SK-N-SH (cell line): ENCODE results near the gene ASB8.

Experiments used
- CTCF ChIP-seq: fragments of 200-600 bp; sonication (generic); IDR thresholded peaks from 2 replicates; pipeline ENCODE4 v1.6.1; 2017; ENCODE audit warnings: antibody characterized with exemption, mild to moderate bottlenecking, moderate library complexity
- EP300 ChIP-seq, 2 experiments: IDR thresholded peaks; 2 replicates each; pipeline versions ENCODE4 v1.4.0 to v1.6.1; 2012; ENCODE audit warnings: borderline replicate concordance in 1 of 2, low read depth in 1 of 2, low read length in 1 of 2
- EZH2phosphoT487 ChIP-seq: fragments of 200-600 bp; sonication (generic); IDR thresholded peaks from 2 replicates; pipeline ENCODE4 v1.6.1; 2017; ENCODE audit warnings: low read depth, mixed run types, mild to moderate bottlenecking, antibody characterized with exemption, moderate library complexity, borderline replicate concordance
- FOXJ3 ChIP-seq: sonication (generic); formaldehyde crosslinking; IDR thresholded peaks from 2 replicates; pipeline ENCODE4 v1.5.1; 2020; ENCODE audit warnings: mild to moderate bottlenecking, missing genetic modification reagents
- FOXM1 ChIP-seq: IDR thresholded peaks from 2 replicates; pipeline ENCODE4 v1.4.0; 2012; ENCODE audit warnings: low read depth, mild to moderate bottlenecking
- IRF3 ChIP-seq: fragments of 150-350 bp; IDR thresholded peaks from 2 replicates; pipeline ENCODE4 v1.6.1; 2016; ENCODE audit warnings: mild to moderate bottlenecking, low read depth, low read length
- PBX3 ChIP-seq: IDR thresholded peaks from 2 replicates; pipeline ENCODE4; 2012
- POLR2AphosphoS5 ChIP-seq: IDR thresholded peaks from 2 replicates; pipeline ENCODE4 v1.6.1; 2012; ENCODE audit warnings: low read depth, low read length
- RAD21 ChIP-seq: IDR thresholded peaks from 2 replicates; pipeline ENCODE4 v1.6.1; 2012; ENCODE audit warnings: mild to moderate bottlenecking, low read length
- RCOR1 ChIP-seq: fragments of 150-350 bp; IDR thresholded peaks from 2 replicates; pipeline ENCODE4 v1.6.1; 2017; ENCODE audit warnings: antibody characterized with exemption, low read length
- RXRA ChIP-seq: IDR thresholded peaks from 2 replicates; pipeline ENCODE4 v1.4.0; 2012; ENCODE audit warnings: low read depth, mild to moderate bottlenecking, borderline replicate concordance
- SMC3 ChIP-seq: IDR thresholded peaks from 2 replicates; pipeline ENCODE4 v1.6.1; 2012; ENCODE audit warnings: low read depth, low read length, improper control_type of control experiment
- YY1 ChIP-seq: IDR thresholded peaks from 2 replicates; pipeline ENCODE4 v1.4.0; 2012; ENCODE audit warnings: low read depth, mild to moderate bottlenecking

GRCh38 chr12:48185181-48185919 is 28.0 kb upstream of the ASB8 start:
- no peak for TF ChIP-seq CTCF
- TF ChIP-seq YY1: no peak
- TF ChIP-seq POLR2AphosphoS5: no peak
- TF ChIP-seq PBX3: no peak
- no peak for TF ChIP-seq FOXM1
- no peak for TF ChIP-seq RAD21
- no peak for TF ChIP-seq RCOR1
- TF ChIP-seq RXRA: no peak
- TF ChIP-seq IRF3: no peak
- TF ChIP-seq EP300 (IDR thresholded peaks at IDR 0.05; ENCODE audit: borderline replicate concordance in 1 of 2, low read depth in 1 of 2, low read length in 1 of 2): no peak
- no peak for TF ChIP-seq SMC3
- no peak for TF ChIP-seq EZH2phosphoT487
- TF ChIP-seq FOXJ3 (CRISPR knock-in tag): no peak
